Head of caudate nucleus (tissue), 42 donors: ENCODE results near the gene ARAP2.

Experiments used
- DNase-seq, 42 donors: peaks; one replicate each; pipeline versions ENCODE4 v3.0.0 to v3.0.0-alpha.2; 2020 to 2021; ENCODE audit warnings: mixed read lengths in 7 of 42
- intact Hi-C: fragments of 100-400 bp; cut with DNase I; formaldehyde crosslinking; loops from one replicate; pipeline ENCODE4 v1.15.0; 2022

ARAP2 gene

DNA sequence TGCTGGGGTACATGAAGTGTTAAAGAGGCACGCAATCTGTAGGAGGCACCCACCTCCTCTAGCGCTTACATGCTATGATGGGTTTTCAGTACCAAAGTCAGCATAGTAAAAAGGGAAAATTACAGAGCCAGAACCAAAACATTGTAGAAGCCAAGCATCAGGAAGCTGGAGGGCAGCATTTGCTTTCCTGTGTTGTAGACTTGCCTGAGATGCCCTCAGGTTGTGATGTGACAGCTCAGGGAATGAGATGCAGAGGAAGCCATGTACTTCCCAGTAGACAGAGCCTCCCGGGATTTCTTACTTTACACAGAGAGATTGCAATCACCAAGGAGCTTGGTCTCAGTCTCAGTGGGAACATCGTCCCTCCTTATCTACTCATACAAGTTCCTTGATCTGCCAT, 161.5 kb downstream of the ARAP2 start:
- DNase-seq, result peak in 11 of 42 donors; percentile 13 to 58 (median 40)
- intact Hi-C loops, result no loop called here

GRCh38 chr4:36081185-36081584, 163.1 kb downstream of the ARAP2 start:
- intact Hi-C loops, result no loop called here

DNA sequence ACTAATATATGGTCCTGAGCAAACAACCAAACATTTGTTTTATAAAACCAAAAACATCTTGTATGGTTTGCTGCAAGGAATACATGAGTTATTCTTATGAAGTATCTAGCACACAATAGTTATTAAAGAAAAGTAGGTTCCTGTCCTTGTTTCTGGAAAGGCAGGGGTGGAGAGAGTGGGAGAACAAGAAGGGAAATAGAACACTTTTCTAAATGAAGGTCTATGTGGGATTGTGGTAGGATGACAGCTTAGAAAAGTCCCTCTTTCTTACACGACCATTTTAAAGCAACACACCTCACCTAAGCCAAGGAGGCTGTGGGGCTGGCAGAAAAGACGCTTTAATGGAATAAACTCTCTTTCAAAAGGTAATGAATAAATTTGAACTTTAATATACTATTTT, 164.6 kb downstream of the ARAP2 start:
- DNase-seq, result peak in 9 of 42 donors; percentile 17 to 69 (median 40)
- intact Hi-C loops, result no loop called here

More at GRCh38 chr4:36081185-36081584, 163.1 kb downstream of the ARAP2 start:
- DNase-seq, result peak in 3 of 42 donors; percentile 22 to 47 (median 38)

DNA sequence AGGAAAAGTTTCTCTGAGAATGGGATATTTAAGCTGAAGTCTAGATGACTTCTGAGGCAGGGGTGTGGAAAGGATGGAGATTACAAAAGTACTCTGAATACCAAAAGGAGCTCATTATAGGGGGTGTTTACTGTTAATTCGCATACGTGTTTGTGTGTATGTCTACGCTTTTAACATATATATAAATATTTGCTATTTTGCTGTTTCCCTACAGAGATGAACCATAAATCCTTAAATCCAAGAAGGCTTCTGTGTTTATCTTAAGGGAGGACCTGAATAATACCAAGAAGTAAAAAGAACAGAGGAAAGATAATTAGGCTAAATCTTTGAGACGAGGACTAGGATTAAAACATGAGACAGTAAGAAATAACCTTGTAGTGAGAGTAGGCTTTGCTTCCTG, 166.0 kb downstream of the ARAP2 start:
- DNase-seq, result no peak
- intact Hi-C loops, result no loop called here

DNA sequence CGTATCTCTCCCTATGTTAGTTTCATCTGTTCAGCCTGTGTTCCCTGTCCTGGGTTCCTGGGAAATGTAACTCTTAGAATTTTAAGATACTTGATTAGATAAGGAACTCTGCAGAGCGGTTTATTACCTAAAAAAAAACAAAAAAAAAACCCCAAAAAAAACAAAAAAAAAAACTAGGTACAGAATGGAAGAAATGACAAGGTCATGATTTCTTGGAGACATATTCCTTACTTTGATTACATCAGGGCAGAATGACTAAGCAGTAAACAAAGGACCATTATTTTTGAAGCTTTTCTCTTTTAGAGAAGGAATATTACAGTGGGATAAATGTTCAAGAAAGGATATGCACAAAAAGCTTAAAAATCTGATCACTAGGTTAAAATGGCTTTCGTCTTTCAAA, 171.8 kb downstream of the ARAP2 start:
- intact Hi-C loops, result no loop called here
- DNase-seq, result no peak

DNA sequence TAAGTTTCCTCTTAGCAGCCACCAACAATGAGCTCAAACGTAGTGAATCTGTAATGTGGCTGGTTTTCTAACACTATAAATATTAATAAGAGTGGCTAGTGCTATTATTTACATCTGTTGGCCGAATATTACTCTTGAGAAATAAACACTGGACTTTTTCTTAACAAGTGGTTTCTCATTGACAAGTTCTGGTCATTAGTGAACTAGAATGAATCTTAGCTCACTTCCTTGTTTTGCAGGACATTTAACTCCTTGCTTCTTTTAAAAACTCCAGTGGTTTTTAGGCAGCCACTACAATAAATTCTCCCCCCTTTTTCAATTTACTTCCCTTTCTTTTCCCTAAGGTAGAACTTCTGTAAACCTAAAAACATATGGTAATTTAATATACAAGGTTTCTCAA, 177.2 kb downstream of the ARAP2 start:
- no peak for DNase-seq

GRCh38 chr4:36065274-36065871, 178.9 kb downstream of the ARAP2 start:
- DNase-seq, result no peak
- intact Hi-C loops, result no loop called here

More for the DNA sequence above, 177.2 kb downstream of the ARAP2 start:
- intact Hi-C loops, result no loop called here

DNA sequence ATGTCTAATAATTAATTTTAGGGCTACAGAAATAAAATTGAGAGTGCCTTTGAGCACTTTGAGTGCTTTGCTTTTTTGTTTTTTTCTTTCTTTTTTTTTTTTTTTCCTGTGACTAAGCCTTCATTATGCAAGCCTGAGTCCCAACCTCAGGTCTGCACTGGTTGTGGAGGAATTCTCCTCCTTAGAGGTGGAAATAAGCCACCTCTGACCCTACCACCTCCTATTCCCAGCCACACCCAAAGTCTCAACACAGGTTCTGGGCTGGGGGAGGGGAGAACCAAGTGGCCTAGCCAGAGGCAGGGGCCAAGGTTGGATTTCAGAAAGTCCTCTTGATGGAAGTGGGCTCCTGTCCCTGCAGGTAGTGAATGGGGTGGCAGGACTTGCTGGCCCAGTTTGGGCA, 180.2 kb downstream of the ARAP2 start:
- intact Hi-C loops, result no loop called here
- DNase-seq, result peak in 2 of 42 donors; percentile 20 to 39

DNA sequence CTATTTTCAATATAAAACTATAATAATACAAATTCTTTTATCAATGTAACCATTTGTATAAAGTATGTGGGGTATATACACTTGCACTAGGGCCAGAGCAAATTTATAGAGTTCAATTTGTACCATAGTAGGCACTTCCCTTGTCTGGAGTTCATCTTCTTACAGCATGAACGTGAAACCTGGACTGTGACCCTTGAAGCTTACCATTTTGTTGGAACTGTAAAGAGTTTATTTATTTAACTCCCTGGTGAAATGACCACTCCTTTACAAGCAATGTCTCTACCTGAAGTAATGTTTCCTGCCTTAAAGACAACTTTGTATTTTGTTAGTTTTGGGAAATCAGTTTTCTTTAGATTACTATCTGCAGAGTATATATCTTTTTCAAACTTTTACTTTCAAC, 188.2 kb downstream of the ARAP2 start:
- no peak for DNase-seq
- intact Hi-C loops, result no loop called here

DNA sequence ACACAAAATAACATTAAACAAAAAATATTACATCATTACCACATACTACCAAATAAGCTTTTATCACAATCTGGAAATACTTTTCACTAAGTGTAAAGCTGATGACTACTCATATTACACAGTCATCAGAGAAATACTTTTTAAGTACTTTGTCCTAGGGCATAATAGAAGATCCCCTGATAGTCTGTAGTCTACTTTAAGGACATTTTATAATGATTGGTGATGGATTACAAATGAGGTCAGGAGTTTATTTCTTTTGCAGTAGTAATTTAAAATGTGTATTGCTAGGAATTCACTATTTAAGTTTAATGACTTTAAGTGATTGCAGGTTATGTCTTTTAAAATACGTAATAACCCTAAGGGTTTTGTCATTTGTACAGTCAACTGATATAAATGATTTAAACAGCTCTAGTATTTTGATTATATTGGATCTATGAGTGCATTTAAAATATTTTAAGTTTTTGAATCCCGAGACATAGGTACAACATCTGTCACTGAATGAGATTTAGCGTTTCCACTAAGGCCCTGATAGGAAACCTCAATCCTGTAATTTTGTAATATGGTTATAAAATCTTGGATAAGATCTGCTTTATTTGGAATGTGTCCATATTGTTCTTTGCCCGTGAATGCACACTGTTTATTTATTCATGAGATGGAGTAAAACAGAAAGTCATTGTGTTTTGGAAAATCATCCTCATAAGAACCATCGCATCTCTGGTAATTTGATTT, 189.5 kb downstream of the ARAP2 start:
- intact Hi-C loops, result no loop called here
- no peak for DNase-seq

- intact Hi-C loops, result no loop called here
- DNase-seq, result no peak
These were observed 190.4 kb downstream of the ARAP2 start for GRCh38 chr4:36053930-36054329.

GRCh38 chr4:36051634-36052033, 192.7 kb downstream of the ARAP2 start:
- intact Hi-C loops, result no loop called here
- DNase-seq, result no peak

DNA sequence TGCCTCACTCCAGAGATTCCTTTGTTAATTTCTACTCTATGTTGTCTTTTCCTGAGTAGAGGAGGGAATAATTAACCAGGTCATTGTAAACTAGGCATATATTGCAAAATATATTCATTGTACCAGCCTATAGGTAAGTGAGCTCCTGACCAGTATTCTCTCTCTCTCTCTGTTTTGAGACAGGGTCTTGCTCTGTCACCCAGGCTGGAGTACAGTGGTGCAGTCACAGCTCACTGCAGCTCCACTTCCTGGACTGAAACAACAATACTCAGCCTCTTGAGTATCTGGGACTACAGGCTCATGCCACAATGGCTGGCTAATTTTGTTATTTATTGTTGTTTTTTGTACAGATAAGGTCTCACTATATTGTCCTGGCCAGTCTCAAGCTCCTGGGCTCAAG, 198.3 kb downstream of the ARAP2 start:
- DNase-seq, result no peak
- intact Hi-C loops, result no loop called here

- intact Hi-C loops, result no loop called here
- DNase-seq, result no peak
These were observed 200.4 kb downstream of the ARAP2 start for GRCh38 chr4:36043901-36044300.

- intact Hi-C loops, result no loop called here
- DNase-seq, result no peak
These were observed 201.1 kb downstream of the ARAP2 start for GRCh38 chr4:36043241-36043640.

DNA sequence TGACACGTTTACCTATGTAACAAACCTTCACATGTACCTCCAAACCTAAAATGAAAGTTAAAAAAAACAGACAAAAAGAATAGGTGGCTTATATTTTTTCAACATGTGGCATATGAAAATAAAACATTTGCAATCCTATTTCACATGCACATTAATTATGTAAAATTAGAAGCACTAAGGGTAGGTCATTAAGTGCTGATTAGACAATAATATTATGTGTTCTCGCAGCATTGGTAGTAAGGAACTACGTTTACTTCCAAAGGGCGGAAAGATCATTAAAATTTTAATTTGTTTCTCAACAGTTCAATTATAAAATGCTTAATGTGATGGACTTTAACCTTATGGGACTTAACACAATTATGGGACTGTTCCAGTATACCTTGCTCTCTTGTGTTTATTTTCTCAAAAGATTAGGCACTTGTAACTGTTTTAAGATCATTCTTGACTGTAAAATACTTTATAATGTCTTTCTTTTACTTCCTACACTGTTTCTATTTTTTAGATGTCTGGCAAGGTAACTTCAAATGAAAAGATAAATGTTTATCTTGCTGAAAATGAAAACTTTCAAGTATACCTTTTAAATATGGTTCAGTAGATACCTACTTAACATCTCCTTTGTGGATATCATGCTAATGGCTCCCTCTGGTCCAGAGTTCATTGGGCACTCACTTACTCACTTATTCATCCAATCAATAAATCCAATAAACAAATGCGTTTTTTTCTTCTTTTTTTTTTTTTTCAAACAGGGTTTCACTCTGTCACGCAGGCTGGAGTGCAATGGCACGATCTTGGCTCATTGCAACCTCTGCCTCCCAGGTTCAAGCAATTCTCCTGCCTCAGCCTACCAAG, 202.0 kb downstream of the ARAP2 start:
- no peak for DNase-seq
- intact Hi-C loops, result no loop called here

DNA sequence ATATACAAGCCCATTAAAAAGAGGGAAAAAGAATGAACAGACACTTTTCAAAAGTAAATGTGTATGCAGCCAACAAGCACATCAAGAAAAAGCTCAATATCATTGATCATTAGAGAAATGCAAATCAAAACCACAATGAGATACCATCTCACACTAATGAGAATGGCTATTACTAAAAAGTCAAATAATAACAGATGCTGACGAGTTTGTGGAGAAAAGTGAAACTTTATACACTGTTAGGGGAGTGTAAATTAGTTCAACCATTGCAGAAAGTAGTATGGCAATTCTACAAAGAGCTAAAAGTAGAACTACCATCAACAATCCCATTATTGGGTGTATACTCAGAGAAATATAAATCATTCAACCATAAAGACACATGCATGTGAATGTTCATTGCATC, 203.0 kb downstream of the ARAP2 start:
- intact Hi-C loops, result no loop called here
- no peak for DNase-seq

- intact Hi-C loops, result no loop called here
- no peak for DNase-seq
These were observed 205.3 kb downstream of the ARAP2 start for GRCh38 chr4:36039026-36039425.

- DNase-seq, result no peak
- intact Hi-C loops, result no loop called here
These were observed 205.8 kb downstream of the ARAP2 start for GRCh38 chr4:36038491-36038890.

DNA sequence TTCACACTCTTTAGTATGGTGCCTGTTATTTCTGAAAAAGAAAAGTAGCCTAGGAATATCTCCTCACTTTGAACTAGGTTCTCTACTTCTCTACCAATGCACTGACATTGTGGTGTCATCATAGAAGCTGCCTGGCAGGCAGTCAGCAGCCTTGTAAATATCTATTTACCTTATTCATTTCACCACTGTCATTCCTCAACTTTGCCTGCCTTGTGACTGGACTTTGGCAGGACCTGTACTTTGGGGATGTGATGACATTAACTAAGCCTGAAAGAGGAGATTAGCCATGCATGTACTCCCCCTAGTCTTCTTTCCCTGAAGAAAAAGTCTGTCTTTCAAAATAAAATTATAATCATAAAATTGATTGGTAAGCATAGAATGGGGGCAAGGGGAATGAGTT, 207.2 kb downstream of the ARAP2 start:
- intact Hi-C loops, result no loop called here

More for the DNA sequence above, 207.2 kb downstream of the ARAP2 start:
- DNase-seq, result no peak
